Activated T-cell treated with anti-CD3 and anti-CD28 coated beads for 24 hours (primary cell): ENCODE results near the gene CRMP1.
"Not testable (repeated sequence)": the region's sequence is repeated elsewhere in the genome, so short reads cannot be mapped to it uniquely, and the experiment has no call there.

Experiments
- DNase-seq: peaks from one replicate; pipeline ENCODE4 v3.0.0-alpha.2; 2020; ENCODE audit warnings: low read depth

The CRMP1 gene

DNA sequence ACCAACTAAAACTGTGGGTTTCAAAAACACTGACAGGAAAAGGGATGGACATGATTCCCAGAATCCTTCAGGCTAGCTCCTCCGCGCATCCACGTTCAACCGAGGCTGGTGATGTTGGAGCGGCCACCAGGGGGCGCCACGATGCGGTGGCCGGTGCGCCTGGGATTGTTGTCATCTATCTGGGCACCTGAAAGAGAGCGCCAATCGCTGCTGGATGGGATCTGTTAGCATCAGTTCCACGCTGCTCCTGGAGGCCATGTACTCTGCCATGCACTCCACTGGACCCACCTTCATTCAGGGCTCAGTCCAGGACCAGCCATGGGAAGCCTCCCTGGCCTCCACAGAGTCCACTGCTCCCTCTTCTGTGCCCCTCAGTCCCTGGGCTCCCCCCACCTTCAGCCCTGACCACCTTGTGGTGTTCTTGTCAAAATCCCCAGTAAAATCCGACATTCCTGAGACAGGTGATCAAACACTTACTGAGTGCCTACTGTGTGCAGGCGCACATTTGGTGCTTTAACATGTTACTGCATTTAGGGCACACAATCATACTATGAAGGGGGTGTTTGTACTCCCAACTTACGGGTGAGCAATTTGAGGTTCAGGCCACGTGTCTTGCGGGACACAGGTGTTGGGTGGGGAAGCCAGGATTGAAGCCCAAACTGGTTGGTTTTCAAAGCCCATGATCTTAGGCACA, 71.1 kb downstream of the CRMP1 start:
- DNase-seq = no peak

DNA sequence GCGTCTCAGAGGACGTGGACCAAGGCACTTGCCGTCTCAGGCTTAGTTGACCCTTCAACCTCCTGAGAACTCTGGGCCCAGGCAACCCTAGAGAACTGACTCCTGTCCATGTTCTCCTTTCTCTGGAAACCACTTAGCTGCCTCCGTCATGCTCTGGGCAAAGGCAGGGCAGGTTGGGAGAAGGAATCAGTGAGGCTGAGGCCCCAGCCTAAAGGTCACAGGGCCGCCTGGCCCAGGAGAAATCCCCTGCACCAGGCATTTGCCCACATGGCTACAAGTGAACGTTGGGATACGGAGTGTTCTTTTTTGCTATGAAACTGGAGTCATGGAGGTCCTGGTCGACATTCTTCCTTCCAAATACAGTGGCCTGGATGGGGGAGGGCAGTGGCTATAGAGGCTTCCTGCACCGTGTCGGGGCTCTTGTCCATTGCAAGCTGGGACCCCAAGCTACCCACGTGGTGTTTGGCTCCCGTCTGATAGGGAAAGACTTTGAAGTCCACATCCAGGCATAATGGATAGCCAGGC, 76.0 kb downstream of the CRMP1 start:
- DNase-seq = no peak

DNA sequence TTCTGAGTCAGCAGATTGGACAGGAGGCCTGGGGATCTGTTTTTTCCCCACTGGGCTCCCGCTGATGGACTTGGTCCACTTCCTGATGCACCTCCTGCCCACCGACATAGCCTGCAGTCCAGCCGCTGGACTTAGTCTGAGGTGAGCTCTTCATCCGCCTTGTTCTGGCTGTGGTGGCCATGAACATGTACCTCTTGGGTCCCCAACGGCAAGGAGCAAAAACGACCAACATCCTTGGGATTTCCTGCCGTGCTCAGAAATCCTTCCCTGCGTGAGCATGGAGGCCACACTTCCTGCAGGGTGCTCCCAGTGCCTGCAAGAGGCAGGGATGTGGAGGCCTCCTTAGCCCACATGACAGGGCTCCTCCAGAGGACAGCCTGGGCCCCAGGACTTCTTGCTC, 76.8 kb downstream of the CRMP1 start:
- DNase-seq = no peak

DNA sequence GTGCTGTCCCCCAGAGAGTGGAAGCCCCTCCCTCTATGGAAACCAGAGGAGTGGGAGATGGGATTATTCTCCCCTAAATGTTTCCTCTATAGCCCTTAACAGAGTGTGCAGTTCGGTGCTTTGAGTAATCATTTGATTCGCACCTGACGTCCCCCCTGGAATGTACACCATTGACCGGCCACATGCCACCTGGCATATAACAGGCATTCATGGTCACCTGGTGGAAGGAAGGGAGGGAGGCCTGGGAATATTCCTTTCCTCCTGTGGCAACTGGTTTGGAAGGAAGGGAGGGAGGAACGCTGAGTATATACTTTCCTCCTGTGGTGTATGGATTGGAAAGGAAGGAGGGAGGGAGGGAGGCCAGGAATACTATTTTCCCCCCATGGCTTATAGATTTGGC, 77.2 kb downstream of the CRMP1 start:
- DNase-seq = no peak

DNA sequence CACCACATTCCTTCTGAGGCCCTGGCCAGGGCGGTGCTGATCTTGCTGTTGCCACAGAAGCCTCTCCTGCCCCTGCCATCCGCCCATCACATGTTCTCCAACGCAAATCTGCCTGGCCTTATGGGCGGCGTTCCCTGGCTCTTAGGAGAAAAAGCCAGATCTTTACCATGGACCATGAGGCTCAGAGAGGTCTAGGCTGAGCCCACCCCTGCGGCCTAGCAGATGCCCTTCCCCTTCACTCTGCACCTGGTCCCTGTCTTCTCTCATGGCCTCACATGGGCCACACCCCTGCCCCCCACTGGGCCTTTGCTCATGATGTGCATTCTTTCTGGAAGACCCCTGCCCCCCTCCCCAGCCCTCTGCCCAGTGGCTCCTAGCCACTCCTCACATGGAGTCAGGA, 78.5 kb downstream of the CRMP1 start:
- DNase-seq = no peak

DNA sequence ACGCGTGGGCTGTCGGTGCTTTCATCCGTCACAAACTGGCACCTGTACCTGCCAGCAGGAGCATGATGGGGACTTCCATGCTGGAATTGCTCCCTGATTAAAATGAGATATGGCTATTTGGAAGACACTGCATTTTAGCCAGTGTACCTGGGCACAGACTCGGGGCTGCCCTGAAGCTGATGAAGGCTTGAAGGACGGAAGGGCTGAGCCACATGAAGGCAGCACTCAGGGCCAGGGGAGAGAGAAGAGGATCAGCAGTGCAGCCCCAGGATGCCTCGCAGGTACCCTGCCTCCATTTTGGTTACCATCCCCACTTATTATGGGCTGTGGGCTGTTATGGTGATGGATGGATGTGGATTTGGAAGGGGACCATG, 79.0 kb downstream of the CRMP1 start:
- DNase-seq = no peak

DNA sequence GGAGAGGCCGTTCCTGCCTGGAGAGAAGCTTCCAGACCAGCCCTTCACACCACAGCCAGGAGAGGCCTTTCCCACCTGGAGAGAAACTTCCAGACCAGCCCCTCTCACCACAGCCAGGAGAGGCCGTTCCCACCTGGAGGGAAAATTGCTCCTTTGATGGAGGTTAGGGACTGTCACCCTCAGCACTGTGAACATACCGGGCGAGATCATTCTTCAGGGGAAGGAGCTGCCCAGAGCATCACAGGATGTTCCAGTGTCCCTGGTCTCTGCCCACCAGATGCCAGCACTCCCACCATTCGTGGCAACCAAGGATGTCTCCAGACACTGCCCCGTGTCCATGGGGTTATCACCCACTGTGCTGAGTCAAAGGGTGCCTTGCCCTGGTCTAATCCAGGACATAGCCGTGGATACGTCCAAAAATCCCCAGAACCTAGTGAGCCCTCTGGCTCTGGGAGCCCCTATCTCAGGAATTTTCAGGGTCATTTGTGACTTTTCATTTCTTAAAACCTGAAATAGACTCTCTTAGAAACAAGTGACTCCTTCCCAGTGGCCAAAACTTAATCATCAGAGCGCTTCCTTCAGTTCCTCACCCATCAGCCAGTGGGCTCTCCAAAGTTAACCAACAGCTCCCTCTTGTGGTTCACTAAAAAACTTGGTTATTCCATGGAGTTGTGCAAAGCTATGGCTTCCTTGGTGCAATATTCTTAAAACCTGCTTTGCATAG, 80.2 kb downstream of the CRMP1 start:
- DNase-seq = no peak

DNA sequence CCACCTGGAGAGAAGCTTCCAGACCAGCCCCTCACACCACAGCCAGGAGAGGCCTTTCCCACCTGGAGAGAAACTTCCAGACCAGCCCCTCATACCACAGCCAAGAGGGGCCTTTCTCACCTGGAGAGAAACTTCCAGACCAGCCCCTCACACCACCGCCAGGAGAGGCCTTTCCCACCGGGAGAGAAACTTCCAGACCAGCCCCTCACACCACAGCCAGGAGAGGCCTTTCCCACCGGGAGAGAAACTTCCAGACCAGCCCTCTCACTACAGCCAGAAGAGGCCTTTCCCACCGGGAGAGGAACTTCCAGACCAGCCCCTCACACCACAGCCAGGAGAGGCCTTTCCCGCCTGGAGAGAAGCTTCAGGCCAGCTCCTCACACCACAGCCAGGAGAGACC, 80.8 kb downstream of the CRMP1 start:
- not testable (repeated sequence) for DNase-seq

DNA sequence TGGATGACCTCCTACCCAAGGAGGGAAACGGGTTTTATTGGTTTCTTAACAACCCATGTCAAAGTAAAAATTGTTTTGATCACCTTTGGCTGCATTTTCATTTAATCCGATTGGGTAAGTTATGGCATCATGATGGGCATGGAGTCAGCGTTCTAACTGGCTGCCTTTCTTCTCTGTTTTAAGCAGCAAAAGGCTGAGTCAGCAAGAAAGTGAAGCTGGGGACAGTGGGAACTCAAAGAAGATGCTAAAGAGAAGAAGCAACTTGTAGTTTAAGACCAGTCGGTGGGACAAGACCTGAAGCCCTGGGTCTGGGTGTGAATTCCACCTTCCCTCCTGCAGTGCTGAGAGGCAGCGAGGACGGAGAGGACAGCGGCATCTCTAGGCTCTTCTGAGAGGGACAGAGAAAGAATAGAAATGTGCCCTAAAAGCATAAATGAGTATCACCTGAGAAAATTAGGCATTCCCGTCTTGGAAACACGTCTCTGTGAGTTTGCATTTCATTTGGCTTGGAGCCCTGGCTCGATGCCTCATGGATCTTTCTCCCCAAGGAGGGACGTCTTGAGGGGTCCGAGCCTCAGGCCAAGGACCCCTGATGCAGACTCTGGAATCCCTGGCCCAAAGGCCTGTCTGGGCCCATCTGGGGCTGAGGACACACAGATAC, 82.0 kb downstream of the CRMP1 start:
- no peak for DNase-seq

DNA sequence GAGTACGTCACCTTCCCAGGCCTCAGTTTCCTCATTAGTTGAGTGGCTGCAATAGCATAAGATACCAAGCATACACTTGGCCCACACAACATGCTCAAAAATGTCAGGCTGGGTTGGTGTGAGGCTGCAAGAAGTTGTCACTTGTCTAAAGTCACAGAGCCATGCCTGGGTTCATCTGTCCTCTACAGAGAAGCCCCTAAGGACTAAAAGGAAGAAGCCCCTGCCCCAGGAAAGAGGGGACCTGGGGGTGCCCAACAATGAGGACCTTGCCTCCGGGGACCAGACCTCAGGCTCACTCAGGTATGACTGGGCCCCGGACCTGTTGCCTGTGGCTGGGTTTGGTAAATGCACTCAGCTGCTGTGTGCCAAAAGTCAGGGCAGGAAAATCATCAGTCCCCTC, 82.7 kb downstream of the CRMP1 start:
- no peak for DNase-seq

DNA sequence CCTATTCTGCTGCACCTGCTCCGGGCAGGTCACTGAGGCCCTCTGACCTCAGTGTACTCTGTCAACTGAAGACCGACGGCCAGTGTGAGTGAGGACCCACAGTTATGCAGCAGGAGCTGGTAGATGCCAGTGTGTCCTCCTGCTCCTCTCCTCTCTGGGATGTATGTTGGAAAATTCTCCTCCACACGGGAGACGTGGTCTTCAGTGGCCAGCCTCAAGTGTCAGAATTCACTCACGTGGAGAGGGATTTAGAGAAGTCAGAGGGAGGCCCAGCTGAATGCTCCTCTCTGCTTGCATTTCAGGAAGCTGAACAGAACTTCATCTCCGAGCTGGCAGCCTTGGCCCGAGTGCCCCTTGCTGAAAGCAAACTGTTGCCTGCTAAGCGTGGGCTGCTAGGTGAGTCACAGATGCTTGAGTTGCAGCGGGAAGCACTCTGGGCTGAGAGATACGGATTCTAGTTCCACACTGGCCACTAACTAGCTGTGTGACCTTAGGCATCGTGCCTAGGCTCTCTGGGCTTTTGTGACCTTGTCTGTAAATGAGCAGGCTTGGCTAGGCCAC, 83.6 kb downstream of the CRMP1 start:
- no peak for DNase-seq

DNA sequence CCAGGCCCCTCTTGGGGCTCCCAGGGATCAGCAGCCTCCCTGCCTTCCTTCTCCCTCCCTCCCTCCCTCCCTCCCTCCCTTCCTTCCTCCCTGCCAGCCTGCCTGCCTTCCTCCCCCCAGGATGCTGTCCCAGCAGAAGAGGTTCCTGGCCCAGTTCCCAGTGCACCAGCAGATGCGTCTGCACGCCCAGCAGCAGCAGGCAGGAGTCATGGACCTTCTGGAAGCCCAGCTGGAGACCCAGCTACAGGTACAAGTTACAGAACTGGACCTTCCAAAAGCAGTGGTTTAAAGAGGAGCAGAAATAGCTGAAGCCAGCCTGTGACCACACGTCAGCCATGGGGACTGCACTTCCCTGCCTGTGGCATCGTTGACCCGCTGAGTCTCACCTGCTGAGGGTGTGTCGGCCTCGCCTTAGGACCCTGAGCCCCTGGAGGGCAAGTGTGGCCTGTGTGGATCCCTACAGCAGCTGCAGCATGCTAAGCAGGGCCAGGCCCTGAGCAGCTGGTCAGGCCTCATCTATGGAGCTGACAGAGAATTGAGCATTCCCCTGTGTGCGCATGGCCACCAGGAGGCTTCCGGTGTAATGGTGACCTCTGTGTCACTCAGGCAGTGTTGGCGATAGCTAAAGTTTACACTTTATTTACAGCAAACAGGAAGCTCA, 84.7 kb downstream of the CRMP1 start:
- no peak for DNase-seq

DNA sequence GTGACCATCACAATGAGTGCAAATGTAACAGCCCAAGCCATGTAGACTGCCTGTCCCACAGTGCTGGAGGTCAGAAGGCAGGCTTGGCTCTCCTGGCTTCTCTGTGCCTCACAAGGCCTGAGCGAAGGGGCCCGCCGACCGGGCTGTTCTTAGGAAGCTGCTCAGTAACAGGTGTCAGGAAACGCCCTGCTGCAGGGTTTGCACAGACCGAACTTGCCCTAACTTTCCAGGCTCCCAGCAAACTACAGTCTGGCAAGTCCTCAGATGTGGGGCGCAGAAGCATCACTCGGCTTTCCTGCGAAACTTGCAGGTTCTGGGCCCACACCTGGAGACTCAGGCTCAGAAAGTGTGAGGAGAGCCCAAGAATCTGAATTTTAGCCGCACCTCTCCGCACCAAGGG, 87.6 kb downstream of the CRMP1 start:
- no peak for DNase-seq

DNA sequence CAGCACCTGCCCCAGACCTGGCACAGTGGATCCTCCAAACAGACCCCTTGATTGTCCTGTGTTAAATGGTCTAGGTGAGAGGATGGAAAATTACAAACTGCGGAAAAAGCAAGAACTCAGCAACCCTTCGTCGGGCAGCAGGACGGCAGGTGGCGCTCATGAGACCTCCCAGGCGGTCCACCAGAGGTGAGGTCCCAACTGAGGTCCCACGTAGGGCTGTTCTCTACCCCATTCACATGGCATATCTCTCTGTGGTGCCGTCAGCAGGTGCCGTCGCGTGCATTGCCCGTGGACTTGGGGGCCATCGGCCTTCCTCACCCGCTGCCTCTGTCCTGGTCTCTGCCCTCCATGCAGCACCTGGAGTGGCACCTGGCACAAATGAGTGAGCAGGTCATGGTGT, 88.2 kb downstream of the CRMP1 start:
- no peak for DNase-seq

DNA sequence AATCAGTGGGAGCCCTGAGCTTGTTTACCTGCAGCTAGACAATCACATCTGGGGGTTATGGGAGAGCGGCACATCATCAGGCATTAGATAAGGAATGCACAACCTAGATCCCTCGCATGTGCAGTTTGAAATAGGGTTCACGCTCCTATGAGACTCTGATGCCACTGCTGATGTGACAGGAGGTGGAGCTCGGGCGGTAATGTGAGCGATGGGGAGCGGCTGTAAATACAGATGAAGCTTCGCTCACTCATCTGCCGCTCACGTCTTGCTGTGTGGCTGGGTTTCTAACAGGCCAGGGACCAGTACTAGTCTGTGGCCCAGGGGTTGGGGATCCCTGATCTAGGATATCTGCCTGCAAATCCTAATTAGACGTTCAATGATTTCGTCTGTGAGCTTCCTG, 90.3 kb downstream of the CRMP1 start:
- DNase-seq = no peak

DNA sequence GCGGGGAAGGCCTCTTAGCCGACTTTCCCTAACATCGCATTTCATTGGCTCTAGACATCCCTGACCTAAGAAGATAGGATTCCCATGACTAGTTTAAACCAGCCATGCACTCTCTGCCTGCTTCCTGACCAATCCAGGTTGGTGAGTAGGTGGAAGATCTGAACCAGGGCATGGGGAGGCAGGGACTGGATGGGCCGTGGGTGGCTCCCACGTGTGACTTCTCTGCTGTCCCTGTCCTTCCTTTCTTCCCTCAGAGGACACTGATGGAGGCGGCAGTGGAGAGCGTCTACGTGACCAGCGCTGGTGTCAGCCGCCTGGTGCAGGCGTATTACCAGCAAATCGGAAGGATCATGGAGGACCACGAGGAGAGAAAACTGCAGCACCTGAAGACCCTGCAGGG, 91.2 kb downstream of the CRMP1 start:
- DNase-seq = no peak

DNA sequence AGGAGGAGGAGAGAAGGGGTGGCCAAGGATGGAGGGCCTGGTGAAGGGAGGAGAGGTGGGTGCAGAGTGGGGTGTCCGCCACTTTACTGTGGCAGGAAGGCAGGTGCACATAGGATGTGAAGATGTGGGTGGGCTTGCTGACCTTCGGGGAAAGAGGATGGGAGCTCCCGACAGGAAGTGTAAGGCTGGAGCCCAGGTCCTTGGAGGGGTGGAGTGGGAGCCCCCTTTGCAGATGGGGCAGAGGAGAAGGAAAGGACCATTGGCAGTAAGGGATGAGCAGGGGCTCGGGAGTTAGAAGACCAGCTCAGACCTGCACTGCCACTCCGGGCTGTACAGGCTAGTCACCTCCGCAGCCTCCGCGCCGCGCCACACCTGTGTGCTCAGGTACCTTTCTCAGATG, 92.4 kb downstream of the CRMP1 start:
- DNase-seq = no peak

DNA sequence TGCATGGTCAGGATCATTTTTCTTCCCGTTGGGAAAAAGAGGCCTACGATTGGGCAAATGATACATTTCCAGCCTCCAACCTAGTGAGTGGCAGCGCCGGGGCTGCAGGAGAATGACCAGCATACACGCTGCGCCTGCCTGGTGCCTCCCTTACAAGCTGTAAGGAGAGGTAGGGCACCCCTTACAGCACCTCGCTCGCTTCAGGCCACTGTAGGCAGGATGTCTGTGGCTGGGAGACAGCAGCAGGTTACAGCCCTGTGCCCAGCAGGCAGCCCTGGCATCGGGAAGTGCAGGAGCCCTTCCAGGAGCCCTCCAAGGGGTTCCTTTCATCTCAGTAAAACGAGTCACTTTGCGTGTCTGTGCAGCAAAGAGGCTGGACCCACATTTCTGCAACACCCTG, 93.5 kb downstream of the CRMP1 start:
- no peak for DNase-seq

DNA sequence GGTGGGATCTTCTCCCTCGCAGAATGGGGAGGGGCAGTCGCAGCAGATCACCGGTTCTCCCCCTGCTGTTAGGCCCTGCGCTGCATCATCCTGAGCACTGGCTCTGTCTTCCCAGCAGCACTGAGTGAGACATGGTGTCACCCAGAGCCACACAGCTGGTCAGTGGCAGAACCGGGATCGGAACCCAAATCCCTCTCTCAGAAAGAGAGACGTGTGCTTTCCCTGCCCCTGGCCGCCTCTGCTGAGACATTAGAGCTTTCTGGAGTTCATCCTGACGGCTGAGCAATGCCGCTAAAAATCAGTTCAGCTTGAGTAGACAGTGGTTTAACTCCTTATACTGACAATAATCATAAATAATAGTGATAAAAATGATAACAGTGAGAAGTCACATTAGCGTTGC, 93.9 kb downstream of the CRMP1 start:
- DNase-seq = no peak

DNA sequence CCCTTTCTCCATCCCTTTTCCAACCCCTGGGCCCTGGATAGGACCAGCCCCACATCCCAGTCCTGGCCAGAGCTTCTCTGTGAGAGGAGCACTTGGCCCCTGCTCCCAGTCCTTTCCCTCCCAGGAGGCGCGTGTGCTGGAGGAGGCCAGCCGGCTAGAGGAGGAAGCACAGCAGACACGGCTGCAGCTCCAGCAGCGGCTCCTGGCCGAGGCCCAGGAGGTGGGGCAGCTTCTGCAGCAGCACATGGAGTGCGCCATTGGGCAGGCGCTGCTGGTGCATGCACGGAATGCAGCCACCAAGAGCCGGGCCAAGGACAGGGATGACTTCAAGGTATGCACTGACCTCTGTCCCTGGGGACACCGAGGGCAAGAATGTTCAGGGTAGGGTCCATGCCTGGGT, 94.4 kb downstream of the CRMP1 start:
- DNase-seq = no peak

DNA sequence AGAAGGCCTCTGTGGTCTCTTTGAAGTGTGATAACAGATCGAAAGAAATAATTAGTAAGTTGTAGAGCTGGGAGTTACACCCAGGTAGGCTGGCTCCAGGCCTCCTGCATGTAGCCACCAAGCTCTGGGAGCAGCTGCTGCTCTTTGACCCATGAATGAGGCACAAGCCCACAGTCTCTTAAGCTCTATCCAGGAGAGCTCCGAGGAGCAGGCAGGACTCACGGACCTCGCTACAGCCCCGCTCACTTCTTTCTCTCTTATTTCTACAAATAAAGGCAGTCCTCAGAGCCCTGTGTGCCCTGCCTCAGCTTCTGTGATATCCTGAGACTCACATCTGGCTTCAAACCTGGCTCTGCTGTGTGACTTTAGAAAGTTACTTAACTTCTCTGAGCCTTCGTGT, 95.0 kb downstream of the CRMP1 start:
- no peak for DNase-seq

DNA sequence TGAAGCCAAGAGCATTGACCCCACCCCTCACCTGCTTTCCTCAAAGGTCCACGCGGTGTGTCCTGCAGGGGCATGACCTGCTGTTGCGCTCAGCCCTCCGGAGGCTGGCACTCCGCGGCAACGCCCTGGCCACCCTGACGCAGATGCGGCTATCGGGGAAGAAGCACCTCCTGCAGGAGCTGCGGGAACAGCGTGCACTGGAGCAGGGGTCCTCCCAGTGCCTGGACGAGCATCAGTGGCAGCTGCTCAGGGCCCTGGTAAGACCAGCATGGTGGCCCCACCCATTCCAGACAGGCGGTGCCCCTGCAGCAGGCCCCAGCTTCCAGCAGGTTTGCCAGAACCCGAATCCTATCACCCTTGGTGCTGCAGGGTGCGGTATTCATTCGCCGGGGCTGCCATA, 95.9 kb downstream of the CRMP1 start:
- DNase-seq = no peak

DNA sequence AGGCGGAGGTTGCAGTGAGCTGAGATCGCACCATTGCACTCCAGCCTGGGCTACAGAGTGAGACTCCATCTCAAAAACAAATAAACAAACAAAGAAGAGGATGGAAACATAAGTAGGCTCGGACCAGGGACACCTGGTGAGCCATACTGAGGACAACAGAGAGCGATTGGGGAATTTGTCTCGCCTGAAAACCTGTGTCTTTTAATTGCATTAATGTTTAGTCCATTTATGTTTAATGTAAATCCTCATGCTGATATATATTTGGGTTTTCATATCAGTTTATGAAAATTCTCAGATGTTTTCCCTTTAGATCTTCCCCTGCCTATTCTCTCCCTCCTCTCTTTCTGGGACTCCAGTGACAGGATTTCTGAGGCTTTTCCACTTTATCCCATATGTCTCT, 97.3 kb downstream of the CRMP1 start:
- DNase-seq = no peak
